Measurements from ENCODE around the gene CRYGB. TPM values are rescaled to one million over a fixed set of nuclear protein-coding genes. Genes with fewer than 3 reads are reported as not detected.

Gene CRYGB
- total RNA-seq, 1 donor from 2014 or later: not detected

DNA sequence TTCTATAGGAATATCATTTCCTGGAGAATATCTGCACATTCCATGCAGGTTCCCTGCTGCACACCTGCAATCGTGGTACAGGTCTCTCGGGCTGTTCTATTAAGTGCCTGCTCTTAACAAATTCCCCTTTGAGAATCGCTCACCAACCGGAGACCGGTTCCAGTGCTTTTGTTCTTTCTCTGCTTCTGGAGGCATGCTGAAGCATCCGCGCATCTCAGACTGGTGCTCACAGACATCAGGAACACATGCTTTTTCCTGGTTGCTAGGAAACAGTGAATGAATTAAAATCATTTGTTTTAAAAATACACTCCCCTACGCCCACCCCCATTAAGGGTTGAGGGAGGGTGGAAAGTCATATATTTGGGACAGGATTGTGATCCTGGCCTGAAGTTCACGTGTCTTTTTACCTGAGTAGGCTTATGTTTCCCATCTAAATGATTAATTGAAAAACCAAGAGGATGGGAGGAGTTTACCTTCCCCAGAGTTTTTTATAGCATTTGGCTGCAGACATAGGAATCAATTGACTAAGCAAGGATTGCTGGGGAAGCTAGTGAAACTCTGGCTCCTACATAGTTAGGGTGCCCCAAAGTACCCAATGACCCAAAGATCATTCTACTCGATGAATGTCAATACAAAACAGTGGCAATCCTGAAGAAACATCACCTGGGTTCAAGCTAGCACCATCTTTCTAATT lies 44.0 kb upstream of the CRYGB start, which contains the start of gene C2orf80:
Gene C2orf80, minus strand, starts transcription at position 221 of the 694 bp plus-strand sequence. CDS start 3,044 bp downstream, outside the sequence.
- H2AFZ ChIP-seq (replicated peaks): peak within 1 kb of the TSS; percentile 89
- H3K4me2 ChIP-seq: peak within 1 kb of the TSS; percentile 70
- H3K4me3 ChIP-seq: peak within 1 kb of the TSS; percentile 18
- Mint-ChIP-seq H3K27me3 (ENCODE audit: insufficient read depth, low read depth) (peaks cover 5% of the 10 kb centered on the region), H3K4me1 (peaks cover 57% of the 10 kb centered on the region), H3K27ac (peak within 1 kb of the TSS; percentile 75), H3K36me3 (no peaks in the 10 kb centered on the region), H3K4me3 (peak within 1 kb of the TSS; percentile 83), H3K9me3 (no peaks in the 10 kb centered on the region)
- H3K27me3 ChIP-seq: no peaks in the 10 kb centered on the region
- H3F3A ChIP-seq (ENCODE audit: low read depth): peaks cover 29% of the 10 kb centered on the region
- no peaks in the 10 kb centered on the region for H3K9me3 ChIP-seq (ENCODE audit: low read depth)
- H3K36me3 ChIP-seq: no peaks in the 10 kb centered on the region
- H3K4me1 ChIP-seq: peaks cover 48% of the 10 kb centered on the region
- TF ChIP-seq EZH2phosphoT487 (IDR thresholded peaks at IDR 0.05): no peak
- TF ChIP-seq EZH2 (IDR thresholded peaks at IDR 0.05): no peak
- TF ChIP-seq, protein P1, sequence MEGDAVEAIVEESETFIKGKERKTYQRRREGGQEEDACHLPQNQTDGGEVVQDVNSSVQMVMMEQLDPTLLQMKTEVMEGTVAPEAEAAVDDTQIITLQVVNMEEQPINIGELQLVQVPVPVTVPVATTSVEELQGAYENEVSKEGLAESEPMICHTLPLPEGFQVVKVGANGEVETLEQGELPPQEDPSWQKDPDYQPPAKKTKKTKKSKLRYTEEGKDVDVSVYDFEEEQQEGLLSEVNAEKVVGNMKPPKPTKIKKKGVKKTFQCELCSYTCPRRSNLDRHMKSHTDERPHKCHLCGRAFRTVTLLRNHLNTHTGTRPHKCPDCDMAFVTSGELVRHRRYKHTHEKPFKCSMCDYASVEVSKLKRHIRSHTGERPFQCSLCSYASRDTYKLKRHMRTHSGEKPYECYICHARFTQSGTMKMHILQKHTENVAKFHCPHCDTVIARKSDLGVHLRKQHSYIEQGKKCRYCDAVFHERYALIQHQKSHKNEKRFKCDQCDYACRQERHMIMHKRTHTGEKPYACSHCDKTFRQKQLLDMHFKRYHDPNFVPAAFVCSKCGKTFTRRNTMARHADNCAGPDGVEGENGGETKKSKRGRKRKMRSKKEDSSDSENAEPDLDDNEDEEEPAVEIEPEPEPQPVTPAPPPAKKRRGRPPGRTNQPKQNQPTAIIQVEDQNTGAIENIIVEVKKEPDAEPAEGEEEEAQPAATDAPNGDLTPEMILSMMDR (IDR thresholded peaks at IDR 0.05): no peak
- no peaks in the 10 kb centered on the region for H4K20me1 ChIP-seq (ENCODE audit: low read depth)
- DNase-seq (ENCODE audit: low spot score): peak; percentile 65
- peak within 1 kb of the TSS; percentile 71 for H3K27ac ChIP-seq
- H3K9ac ChIP-seq: no peak within 1 kb of the TSS
- H3K79me2 ChIP-seq (ENCODE audit: low read depth): no peaks in the 10 kb centered on the region

DNA sequence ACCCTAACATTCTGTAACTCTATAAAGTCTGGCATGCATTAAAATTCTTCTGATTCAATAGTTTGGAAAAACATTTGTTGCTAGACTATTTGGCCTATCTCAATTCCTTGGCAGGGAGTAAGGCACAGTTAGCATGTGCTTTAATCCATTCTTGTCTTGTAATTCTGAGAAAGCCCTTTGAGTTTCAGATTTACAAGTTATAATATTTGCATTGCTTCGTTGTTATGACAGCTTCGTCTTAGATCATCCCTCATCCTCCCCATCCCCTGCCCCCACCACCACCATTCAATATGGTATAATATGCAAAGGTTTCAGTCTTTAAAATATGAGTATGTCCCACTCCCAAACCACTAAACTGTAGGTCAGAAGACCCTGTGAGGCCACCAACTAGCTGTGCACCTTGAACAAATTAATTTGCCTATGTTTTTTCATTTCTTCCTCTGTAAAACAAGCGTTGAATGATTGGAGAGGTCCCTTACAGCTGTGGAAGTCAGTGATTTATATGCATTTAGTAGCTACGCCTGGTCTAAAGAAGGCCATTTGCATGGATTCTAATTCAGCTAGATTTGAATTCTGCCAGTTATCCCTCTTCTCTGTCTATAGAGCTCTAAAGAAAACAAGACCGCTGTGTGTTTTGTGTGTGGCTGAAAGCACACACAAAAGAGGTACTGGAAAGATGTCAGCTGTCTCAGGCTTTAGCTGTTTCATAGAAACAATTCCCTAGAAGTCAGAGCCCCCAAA lies 43.3 kb upstream of the CRYGB start:
- H3K4me1 ChIP-seq: peaks cover 55% of the 10 kb centered on the region
- H3K27ac Mint-ChIP-seq: peak overlapping the region; percentile 75

DNA sequence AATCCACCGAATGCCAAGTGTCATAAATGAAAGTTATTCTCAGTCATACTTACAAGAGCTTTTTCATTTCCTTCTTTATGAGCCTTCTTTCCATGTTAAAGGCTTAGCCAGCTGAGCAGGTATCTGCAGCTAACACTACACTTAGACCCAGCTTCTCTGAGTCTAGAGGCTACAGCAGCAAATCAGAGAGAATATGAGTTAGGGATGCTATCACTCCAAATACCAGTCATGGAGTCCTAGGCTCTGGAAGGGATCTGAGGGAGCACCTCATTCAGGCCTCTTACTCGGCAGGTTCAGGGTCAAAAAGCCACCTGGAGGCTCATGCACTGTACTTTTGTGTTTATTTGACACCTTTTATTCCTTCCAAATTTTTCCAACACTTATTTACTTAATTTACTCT lies 40.9 kb upstream of the CRYGB start:
- peak overlapping the region; percentile 44 for H2AFZ ChIP-seq (replicated peaks)
- no peak overlapping the region for H3K4me3 Mint-ChIP-seq
- TF ChIP-seq EZH2 (IDR thresholded peaks at IDR 0.05) (no peak), EZH2phosphoT487 (IDR thresholded peaks at IDR 0.05) (no peak)
- TF ChIP-seq, protein P1 (IDR thresholded peaks at IDR 0.05): no peak
- H3K36me3 ChIP-seq: no peaks in the 10 kb centered on the region
- no peak overlapping the region for H3K27ac ChIP-seq
- no peaks in the 10 kb centered on the region for H3K9me3 ChIP-seq (ENCODE audit: low read depth)
- DNase-seq (ENCODE audit: low spot score): no peak
- no peaks in the 10 kb centered on the region for H3K36me3 Mint-ChIP-seq
- no peaks in the 10 kb centered on the region for H3K27me3 ChIP-seq
- no peaks in the 10 kb centered on the region for H3K9me3 Mint-ChIP-seq
- H3F3A ChIP-seq (ENCODE audit: low read depth): peaks cover 46% of the 10 kb centered on the region
- H4K20me1 ChIP-seq (ENCODE audit: low read depth): no peaks in the 10 kb centered on the region
- H3K27me3 Mint-ChIP-seq (ENCODE audit: insufficient read depth, low read depth): peaks cover 5% of the 10 kb centered on the region
- H3K4me1 Mint-ChIP-seq: peaks cover 72% of the 10 kb centered on the region
- peak overlapping the region; percentile 14 for H3K4me2 ChIP-seq
- peaks cover 69% of the 10 kb centered on the region for H3K4me1 ChIP-seq
- no peaks in the 10 kb centered on the region for H3K79me2 ChIP-seq (ENCODE audit: low read depth)
- no peak overlapping the region for H3K9ac ChIP-seq
- H3K27ac Mint-ChIP-seq: no peak overlapping the region
- no peak overlapping the region for H3K4me3 ChIP-seq

More for the DNA sequence above, 43.3 kb upstream of the CRYGB start:
- H3K27ac ChIP-seq: peak overlapping the region; percentile 71
- no peaks in the 10 kb centered on the region for H4K20me1 ChIP-seq (ENCODE audit: low read depth)
- H2AFZ ChIP-seq (replicated peaks): peak overlapping the region; percentile 89
- DNase-seq (ENCODE audit: low spot score): peak; percentile 43
- Mint-ChIP-seq H3K27me3 (ENCODE audit: insufficient read depth, low read depth) (peaks cover 5% of the 10 kb centered on the region), H3K4me3 (peak overlapping the region; percentile 83), H3K4me1 (peaks cover 65% of the 10 kb centered on the region), H3K9me3 (no peaks in the 10 kb centered on the region), H3K36me3 (no peaks in the 10 kb centered on the region)
- H3K4me3 ChIP-seq: peak overlapping the region; percentile 18
- no peaks in the 10 kb centered on the region for H3K27me3 ChIP-seq
- no peak overlapping the region for H3K9ac ChIP-seq
- no peaks in the 10 kb centered on the region for H3K9me3 ChIP-seq (ENCODE audit: low read depth)
- no peaks in the 10 kb centered on the region for H3K36me3 ChIP-seq
- peak overlapping the region; percentile 70 for H3K4me2 ChIP-seq
- peaks cover 29% of the 10 kb centered on the region for H3F3A ChIP-seq (ENCODE audit: low read depth)
- no peaks in the 10 kb centered on the region for H3K79me2 ChIP-seq (ENCODE audit: low read depth)
- TF ChIP-seq EZH2phosphoT487 (IDR thresholded peaks at IDR 0.05) (no peak), EZH2 (IDR thresholded peaks at IDR 0.05) (no peak)
- TF ChIP-seq, protein P1 (IDR thresholded peaks at IDR 0.05): no peak
